ENCODE results near the gene STX10.

GRCh38 chr19:13138171-13138915 is 11.8 kb downstream of the STX10 start:
- TF ChIP-seq CTCF (conservative IDR thresholded peaks at IDR 0.05; ENCODE audit: low read depth, low read length) (no peak), EZH2 (IDR thresholded peaks at IDR 0.05; ENCODE audit: low read length, unreplicated experiment) (no peak)
